GM21526 (cell line): ENCODE data around the gene DNAH17.

ENCODE experiments used
- ATAC-seq: cut with Tn5 transposase; IDR thresholded peaks from one replicate; pipeline ENCODE4 v1.9.1; 2021; ENCODE audit warnings: moderate library complexity; ENCODE audit not compliant: unreplicated experiment, low FRiP score

Gene DNAH17

GRCh38 chr17:78381601-78382232 is 195.5 kb downstream of the DNAH17 start:
- no peak for ATAC-seq

GRCh38 chr17:78380370-78380769 is 196.8 kb downstream of the DNAH17 start:
- no peak for ATAC-seq

GRCh38 chr17:78379131-78379491 is 198.1 kb downstream of the DNAH17 start:
- no peak for ATAC-seq

- ATAC-seq = no peak
Measured at GRCh38 chr17:78378225-78379130, 198.7 kb downstream of the DNAH17 start, which contains the start of gene PGS1. Gene PGS1, plus strand, starts transcription at chr17:78378649. Its CDS starts 17 bp downstream, at chr17:78378666.

- no peak for ATAC-seq
Measured at GRCh38 chr17:78377858-78378224, 199.4 kb downstream of the DNAH17 start.

GRCh38 chr17:78376161-78376560 is 201.0 kb downstream of the DNAH17 start:
- ATAC-seq = no peak

GRCh38 chr17:78375401-78376151 is 201.6 kb downstream of the DNAH17 start:
- no peak for ATAC-seq

GRCh38 chr17:78374631-78375274 is 202.4 kb downstream of the DNAH17 start:
- ATAC-seq = no peak

GRCh38 chr17:78374189-78374588 is 203.0 kb downstream of the DNAH17 start:
- no peak for ATAC-seq
